Type B pancreatic cell (in vitro differentiated cells): ENCODE data around the gene CHD5. TPM values are rescaled to one million over a fixed set of nuclear protein-coding genes. Genes with fewer than 3 reads are reported as not detected.
A peak's percentile ranks its signal among the peaks of the same experiment; 100 is the strongest.

ENCODE experiments used
- DNase-seq: peaks from one replicate; pipeline ENCODE4 v3.0.0; 2021; ENCODE audit warnings: mixed read lengths; ENCODE audit not compliant: unreplicated experiment; ENCODE audit errors: extremely low spot score
- H3K27ac Mint-ChIP-seq: 2 replicates; pipeline ENCODE4 v1.8.0; 2021; ENCODE audit warnings: mild to moderate bottlenecking, mixed read lengths
- H3K27me3 Mint-ChIP-seq: 2 replicates; pipeline ENCODE4 v1.8.0; 2021; ENCODE audit warnings: mixed read lengths
- H3K36me3 Mint-ChIP-seq: 2 replicates; pipeline ENCODE4 v1.8.0; 2021; ENCODE audit warnings: mixed read lengths
- H3K4me1 Mint-ChIP-seq: one replicate; pipeline ENCODE4 v1.8.0; 2021; ENCODE audit warnings: mixed read lengths; ENCODE audit not compliant: unreplicated experiment
- H3K4me3 Mint-ChIP-seq: 2 replicates; pipeline ENCODE4 v1.8.0; 2021; ENCODE audit warnings: mild to moderate bottlenecking, mixed read lengths
- H3K9me3 Mint-ChIP-seq: 2 replicates; pipeline ENCODE4 v1.8.0; 2021; ENCODE audit warnings: mixed read lengths
- total RNA-seq: library from RNA; stranded (reverse); gene quantifications from 2 replicates; pipeline ENCODE4 v1.2.1, GENCODE V29; 2021; ENCODE audit warnings: low replicate concordance
- TF ChIP-seq, protein P1 (sequence below): fragments of 200-600 bp; sonication (generic); conservative IDR thresholded peaks from 2 replicates; pipeline ENCODE4 v1.5.0; 2021; ENCODE audit warnings: antibody characterized with exemption, mild to moderate bottlenecking

CHD5 gene
- total RNA-seq, 1 donor from 2014 or later = 0.70 TPM

DNA sequence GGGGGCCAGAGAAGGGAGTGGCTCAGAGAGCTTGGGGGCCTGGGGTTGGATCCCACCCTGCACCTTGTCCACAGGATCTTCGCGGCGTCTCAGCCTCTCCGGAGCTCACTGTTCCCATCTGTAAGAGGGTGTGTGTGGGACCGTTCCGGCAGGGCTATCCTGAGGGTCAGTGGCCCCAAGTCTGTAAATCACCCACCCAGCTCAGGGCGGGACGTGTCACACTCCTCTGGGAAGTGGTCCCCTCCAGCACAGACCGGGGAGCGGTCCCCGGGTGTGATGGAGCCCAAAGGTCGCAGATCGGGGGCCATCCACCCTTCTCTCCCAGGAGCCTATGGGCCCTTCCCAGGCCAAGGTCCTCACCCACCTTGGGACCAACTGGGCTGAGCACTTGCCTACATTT lies 94.5 kb downstream of the CHD5 start:
- Mint-ChIP-seq H3K4me3 (no peak overlapping the region), H3K27me3 (peaks cover 7% of the 10 kb centered on the region), H3K9me3 (no peaks in the 10 kb centered on the region), H3K36me3 (no peaks in the 10 kb centered on the region), H3K4me1 (peaks cover 13% of the 10 kb centered on the region), H3K27ac (no peak overlapping the region)
- TF ChIP-seq, protein P1, sequence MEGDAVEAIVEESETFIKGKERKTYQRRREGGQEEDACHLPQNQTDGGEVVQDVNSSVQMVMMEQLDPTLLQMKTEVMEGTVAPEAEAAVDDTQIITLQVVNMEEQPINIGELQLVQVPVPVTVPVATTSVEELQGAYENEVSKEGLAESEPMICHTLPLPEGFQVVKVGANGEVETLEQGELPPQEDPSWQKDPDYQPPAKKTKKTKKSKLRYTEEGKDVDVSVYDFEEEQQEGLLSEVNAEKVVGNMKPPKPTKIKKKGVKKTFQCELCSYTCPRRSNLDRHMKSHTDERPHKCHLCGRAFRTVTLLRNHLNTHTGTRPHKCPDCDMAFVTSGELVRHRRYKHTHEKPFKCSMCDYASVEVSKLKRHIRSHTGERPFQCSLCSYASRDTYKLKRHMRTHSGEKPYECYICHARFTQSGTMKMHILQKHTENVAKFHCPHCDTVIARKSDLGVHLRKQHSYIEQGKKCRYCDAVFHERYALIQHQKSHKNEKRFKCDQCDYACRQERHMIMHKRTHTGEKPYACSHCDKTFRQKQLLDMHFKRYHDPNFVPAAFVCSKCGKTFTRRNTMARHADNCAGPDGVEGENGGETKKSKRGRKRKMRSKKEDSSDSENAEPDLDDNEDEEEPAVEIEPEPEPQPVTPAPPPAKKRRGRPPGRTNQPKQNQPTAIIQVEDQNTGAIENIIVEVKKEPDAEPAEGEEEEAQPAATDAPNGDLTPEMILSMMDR = no peak
- DNase-seq = no peak

DNA sequence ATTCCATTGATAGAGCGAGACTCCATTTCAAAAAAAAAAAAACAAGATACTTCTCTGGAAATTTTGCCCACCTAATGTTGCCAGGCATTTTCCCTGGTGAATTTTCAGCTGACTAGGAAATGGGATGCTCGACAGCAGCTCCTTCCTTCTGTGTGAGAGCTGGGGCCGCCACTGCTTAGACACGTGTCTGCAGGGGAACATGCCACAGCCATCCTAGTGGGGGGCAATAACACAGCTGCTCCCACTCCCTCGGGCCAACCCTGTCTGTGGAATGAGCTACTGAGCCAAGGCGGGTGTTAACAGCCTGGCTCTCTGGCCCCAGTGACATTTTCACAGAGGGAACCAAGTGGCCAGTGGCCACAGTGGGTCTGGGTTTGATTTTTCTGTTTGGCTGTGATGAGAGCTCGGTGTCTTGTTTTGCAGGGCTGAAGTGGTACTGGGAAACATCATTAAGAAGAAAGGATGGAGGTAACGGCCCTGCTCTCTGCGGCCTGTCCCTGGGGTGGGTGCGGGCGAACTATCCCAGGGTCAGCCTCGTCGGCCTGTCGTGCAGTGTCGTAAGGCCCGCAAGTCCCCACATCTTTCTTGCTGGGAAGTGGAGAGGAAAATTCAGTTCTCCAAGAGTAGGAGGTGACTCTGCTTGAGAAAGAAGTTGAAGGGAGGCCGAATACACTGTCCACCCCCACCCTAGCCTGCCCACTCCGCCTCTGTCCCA lies 95.2 kb downstream of the CHD5 start:
- DNase-seq = no peak
- Mint-ChIP-seq H3K9me3 (no peaks in the 10 kb centered on the region), H3K4me3 (no peak overlapping the region), H3K36me3 (no peaks in the 10 kb centered on the region), H3K4me1 (peaks cover 13% of the 10 kb centered on the region), H3K27ac (no peak overlapping the region), H3K27me3 (peaks cover 8% of the 10 kb centered on the region)
- TF ChIP-seq, protein P1 = no peak

DNA sequence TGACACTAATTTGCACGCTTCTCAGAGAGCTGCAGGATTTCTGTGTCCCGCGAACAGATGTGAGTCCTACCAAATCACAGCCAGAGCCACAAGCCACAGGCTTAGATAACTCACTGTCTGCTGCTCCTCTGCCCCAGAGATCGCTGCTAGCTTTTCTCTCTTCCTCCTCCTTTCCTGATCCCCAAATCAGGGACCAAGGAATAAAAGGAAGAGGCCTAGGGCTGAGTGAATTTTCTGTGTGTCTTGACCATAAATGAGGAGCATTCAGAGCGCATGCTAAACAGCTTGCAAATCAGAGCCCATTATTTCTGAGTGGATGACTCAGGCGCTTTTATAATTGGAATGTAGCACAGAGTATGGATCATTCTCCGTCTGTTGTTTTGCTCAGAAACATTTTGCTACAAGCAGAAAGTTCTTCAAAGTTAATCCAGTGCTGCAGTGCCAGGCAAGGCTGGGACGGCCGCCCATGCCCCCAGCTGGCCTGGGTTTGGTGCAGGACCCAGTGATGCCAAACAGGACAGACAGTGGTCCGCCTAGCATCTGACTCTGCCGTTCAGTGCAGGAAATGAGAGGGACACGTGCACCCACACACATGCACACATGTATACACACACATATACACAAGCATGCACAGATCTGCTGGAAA lies 96.2 kb downstream of the CHD5 start:
- Mint-ChIP-seq H3K36me3 (no peaks in the 10 kb centered on the region), H3K9me3 (no peaks in the 10 kb centered on the region), H3K27ac (no peak overlapping the region), H3K4me3 (no peak overlapping the region), H3K4me1 (peaks cover 13% of the 10 kb centered on the region), H3K27me3 (peaks cover 11% of the 10 kb centered on the region)
- no peak for DNase-seq
- TF ChIP-seq, protein P1 = no peak

DNA sequence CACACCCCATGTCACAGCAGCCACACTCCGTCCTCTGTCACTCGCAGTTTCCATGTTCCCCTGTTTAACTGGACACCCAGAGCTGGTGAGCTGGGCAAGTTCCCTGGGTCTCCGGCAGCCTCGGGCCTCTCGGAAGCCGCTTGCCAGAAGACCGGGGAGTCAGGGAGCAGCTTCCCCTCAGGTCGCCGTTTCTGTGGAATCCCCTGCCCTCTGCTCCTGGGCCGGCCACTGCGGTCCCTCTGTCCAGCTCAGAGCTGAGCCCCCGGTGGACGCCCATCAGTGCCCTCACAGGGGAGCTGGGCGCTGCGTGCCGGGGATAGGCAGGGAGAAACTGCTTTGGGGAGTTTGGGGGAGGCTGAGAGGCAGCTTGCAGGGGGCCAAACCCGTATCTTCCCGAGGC lies 96.7 kb downstream of the CHD5 start:
- peaks cover 13% of the 10 kb centered on the region for H3K4me1 Mint-ChIP-seq
- H3K27ac Mint-ChIP-seq = no peak overlapping the region
- DNase-seq = no peak
- TF ChIP-seq, protein P1 = no peak
- H3K4me3 Mint-ChIP-seq = no peak overlapping the region
- H3K9me3 Mint-ChIP-seq = no peaks in the 10 kb centered on the region
- no peaks in the 10 kb centered on the region for H3K36me3 Mint-ChIP-seq
- peaks cover 11% of the 10 kb centered on the region for H3K27me3 Mint-ChIP-seq

DNA sequence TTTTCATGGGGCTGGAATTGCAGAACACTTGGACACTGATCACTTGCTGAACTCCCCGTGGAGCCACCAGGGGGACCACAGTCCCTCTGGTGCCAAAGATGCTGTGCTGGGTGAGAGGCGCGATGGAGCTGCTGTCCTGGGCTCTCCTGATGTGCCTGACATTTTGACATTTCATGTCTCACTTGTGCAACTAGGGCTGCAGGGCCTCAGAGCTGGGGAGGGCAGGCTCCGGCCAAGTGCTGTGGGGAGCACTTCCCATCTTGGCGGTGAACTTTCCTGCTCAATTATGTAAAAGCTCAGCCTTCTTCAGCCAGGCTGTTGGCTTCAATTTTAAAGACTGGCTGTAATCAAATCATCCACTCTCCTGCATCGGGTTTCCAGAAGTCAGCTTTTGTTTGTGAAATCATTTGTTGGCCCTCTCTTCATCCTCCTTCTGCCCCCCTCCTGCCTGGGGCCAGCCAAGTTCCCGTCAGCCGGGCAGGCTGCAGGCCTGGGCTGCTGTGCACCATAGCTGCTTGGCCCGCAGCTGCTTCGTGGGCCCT lies 97.6 kb downstream of the CHD5 start:
- TF ChIP-seq, protein P1 = peak; percentile 68
- H3K36me3 Mint-ChIP-seq = no peaks in the 10 kb centered on the region

More for the DNA sequence above, 97.6 kb downstream of the CHD5 start:
- Mint-ChIP-seq H3K9me3 (no peaks in the 10 kb centered on the region), H3K27me3 (peaks cover 14% of the 10 kb centered on the region), H3K4me3 (no peak overlapping the region), H3K27ac (no peak overlapping the region), H3K4me1 (peaks cover 13% of the 10 kb centered on the region)
- no peak for DNase-seq
